Esophagus muscularis mucosa (tissue), 4 donors: ENCODE measurements around the gene SPSB1. TPM values are rescaled to one million over a fixed set of nuclear protein-coding genes. Genes with fewer than 3 reads are reported as not detected.

Experiments
- DNase-seq: peaks from one replicate; pipeline ENCODE4 v3.0.0-alpha.2; 2017; ENCODE audit errors: extremely low spot score
- H3K27ac ChIP-seq, 4 donors: fragments of 200-600 bp; sonication (generic); replicated peaks in 1 of 4; 1 replicate in 3 of 4; 2 replicates in 1 of 4; pipeline ENCODE4 v1.5.1; 2016 to 2019; ENCODE audit warnings: mild to moderate bottlenecking in 1 of 4
- H3K27me3 ChIP-seq, 4 donors: fragments of 200-600 bp; sonication (generic); one replicate each; pipeline versions ENCODE4 v1.5.1 to v1.6.0; 2016 to 2019
- H3K36me3 ChIP-seq, 4 donors: fragments of 200-600 bp; sonication (generic); one replicate each; pipeline ENCODE4 v1.5.1; 2016 to 2019
- H3K4me1 ChIP-seq, 4 donors: fragments of 200-600 bp; sonication (generic); one replicate each; pipeline ENCODE4 v1.5.1; 2016 to 2019
- H3K4me3 ChIP-seq, 4 donors: fragments of 200-600 bp; sonication (generic); 1 replicate in 2 of 4; 2 replicates in 2 of 4; pipeline ENCODE4 v1.5.1; 2016 to 2019; ENCODE audit warnings: mild to moderate bottlenecking in 4 of 4, moderate library complexity in 1 of 4
- H3K9me3 ChIP-seq, 4 donors: fragments of 200-600 bp; sonication (generic); 1 replicate in 3 of 4; 2 replicates in 1 of 4; pipeline ENCODE4 v1.5.1; 2016 to 2019
- EP300 ChIP-seq: sonication (generic); formaldehyde crosslinking; IDR thresholded peaks from one replicate; pipeline ENCODE4 v1.6.1; 2017; ENCODE audit warnings: antibody characterized with exemption
- POLR2A ChIP-seq: fragments of 450-650 bp; IDR thresholded peaks from one replicate; pipeline ENCODE4 v1.6.1; 2017; ENCODE audit warnings: antibody characterized with exemption, moderate library complexity, mild to moderate bottlenecking, low read depth
- POLR2AphosphoS5 ChIP-seq, 2 donors: sonication (generic); formaldehyde crosslinking; IDR thresholded peaks; one replicate each; pipeline ENCODE4 v1.6.1; 2017; ENCODE audit warnings: antibody characterized with exemption in 2 of 2
- WGBS: methylation state at CpG from one replicate; pipeline ENCODE4 v1.1.5; 2018; 5-methylcytosine and 5-hydroxymethylcytosine counted together
- intact Hi-C: fragments of 100-400 bp; cut with DNase I; formaldehyde crosslinking; loops from one replicate; pipeline ENCODE4 v1.15.1; 2023
- total RNA-seq, 4 donors: library from RNA; depleted of rRNA; stranded (reverse); fragments of >200 nt; gene quantifications; one replicate each; pipeline versions ENCODE4 v1.1.0 to v1.2.1, GENCODE V29; 2016
- TF ChIP-seq, protein P1 (sequence below), 3 experiments: fragments of 200-600 bp in 2 of 3; fragments of 450-650 bp in 1 of 3; sonication (generic) in 2 of 3; IDR thresholded peaks; one replicate each; pipeline ENCODE4 v1.5.1; 2017 to 2019; ENCODE audit warnings: antibody characterized with exemption in 3 of 3, mild to moderate bottlenecking in 2 of 3, moderate library complexity in 1 of 3

SPSB1 gene
- total RNA-seq = 100 to 1,000 TPM in 2 of 4 donors, 10 to 100 TPM in 2; 61.0 to 104 (median 97.4) TPM

DNA sequence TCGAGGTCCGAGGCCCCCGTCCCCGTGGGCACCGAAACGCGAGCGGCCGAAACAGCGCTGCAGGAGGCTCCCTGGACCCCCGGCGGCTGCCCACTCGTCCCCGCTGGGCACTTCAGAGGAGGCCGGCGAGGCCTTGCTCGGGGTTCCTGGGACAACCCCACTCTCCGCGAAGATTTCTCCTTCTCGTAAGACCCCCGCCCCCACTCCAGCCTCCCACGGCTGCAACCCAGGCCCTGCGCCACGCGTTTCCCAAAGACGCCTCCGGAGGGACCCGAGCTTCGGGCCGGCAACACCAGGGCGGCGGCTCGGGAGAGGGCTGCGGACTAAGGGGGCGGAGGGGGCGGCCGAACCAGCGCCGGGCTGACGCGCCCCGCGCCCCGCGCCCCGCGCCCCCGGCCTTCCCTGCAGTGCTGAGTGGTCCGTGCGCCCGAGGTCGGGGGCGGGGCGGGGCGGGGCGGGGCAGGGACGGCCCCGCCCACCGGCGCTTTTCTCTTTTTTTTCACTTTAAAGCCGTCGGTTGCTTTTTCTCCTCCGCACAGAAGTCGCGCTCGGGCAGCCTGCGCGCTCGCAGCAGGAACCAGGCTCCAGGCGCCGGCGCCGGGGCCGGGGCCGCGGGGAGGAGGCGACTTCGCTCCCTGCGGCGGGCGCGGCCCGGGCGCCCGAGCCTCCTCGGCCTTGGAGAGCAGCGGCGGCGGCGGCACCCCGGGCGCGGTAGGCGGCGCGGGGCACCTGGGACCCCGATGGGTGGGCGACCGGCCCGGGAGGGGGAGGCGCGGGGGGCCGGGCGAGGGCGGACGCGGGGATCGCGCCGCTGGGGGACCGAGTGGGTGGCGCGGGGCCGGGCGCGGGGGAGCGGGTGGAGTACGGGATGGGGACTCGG lies at the start of gene SPSB1:
Gene SPSB1, plus strand, starts transcription at position 534 of the 880 bp plus-strand sequence. CDS start 62,998 bp downstream, outside the sequence.
- Histone ChIP-seq H3K4me3 (peak within 1 kb of the TSS; percentile 76 to 98 (median 96)), H3K27ac (peak within 1 kb of the TSS; percentile 93 to 99 (median 98)), H3K9me3 (peaks cover 0 to 17% (median 13%) of the 10 kb centered on the region in 4 donors), H3K4me1 (peaks cover 40 to 65% (median 64%) of the 10 kb centered on the region in 4 donors), H3K36me3 (peaks cover 0 to 5% (median 0%) of the 10 kb centered on the region in 4 donors), H3K27me3 (no peaks in the 10 kb centered on the region)
- TF ChIP-seq POLR2AphosphoS5 (IDR thresholded peaks at IDR 0.05) (peak; percentile 56 to 92), EP300 (no peak), POLR2A (peak; percentile 46)
- TF ChIP-seq, protein P1, sequence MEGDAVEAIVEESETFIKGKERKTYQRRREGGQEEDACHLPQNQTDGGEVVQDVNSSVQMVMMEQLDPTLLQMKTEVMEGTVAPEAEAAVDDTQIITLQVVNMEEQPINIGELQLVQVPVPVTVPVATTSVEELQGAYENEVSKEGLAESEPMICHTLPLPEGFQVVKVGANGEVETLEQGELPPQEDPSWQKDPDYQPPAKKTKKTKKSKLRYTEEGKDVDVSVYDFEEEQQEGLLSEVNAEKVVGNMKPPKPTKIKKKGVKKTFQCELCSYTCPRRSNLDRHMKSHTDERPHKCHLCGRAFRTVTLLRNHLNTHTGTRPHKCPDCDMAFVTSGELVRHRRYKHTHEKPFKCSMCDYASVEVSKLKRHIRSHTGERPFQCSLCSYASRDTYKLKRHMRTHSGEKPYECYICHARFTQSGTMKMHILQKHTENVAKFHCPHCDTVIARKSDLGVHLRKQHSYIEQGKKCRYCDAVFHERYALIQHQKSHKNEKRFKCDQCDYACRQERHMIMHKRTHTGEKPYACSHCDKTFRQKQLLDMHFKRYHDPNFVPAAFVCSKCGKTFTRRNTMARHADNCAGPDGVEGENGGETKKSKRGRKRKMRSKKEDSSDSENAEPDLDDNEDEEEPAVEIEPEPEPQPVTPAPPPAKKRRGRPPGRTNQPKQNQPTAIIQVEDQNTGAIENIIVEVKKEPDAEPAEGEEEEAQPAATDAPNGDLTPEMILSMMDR (IDR thresholded peaks at IDR 0.05) = peak in 1 of 3 experiments; percentile 24
- DNase-seq = no peak
- no CpG with 5 or more reads among the region's 119 CpGs for WGBS
- intact Hi-C loops = no loop called here

DNA sequence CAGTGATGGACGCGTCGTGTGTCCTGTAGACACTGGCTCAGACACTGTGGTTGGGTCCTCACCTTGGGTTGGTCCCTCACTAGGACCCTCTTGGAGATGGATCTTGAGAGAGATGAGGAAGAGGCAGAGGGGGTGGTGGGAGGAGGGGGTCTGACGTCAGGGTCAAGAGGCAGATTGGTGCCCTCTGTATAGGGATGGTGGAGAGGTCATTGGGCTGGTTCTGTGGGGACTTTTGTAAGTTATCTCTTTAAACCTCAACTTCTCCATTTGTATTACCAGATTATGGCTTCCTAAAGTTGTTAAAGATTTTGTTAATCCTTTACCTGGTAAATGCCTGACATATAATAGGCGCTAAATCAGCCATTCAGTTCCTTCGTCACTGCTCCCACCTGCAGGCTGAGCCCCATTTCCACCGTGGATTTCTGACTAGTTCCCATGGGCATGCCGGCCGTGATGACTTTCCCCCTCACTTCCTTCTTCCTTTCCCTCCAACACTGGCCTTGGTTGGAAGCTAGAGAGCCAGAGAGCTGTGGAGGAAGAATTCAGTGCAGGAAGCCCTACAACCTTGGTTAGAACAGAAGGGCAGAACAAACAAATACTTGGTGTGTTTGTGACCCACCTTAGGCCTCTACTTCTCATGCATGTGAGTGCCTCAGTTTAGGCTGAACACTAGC lies 49.5 kb upstream of the SPSB1 start:
- H3K9me3 ChIP-seq = no peaks in the 10 kb centered on the region
- H3K4me1 ChIP-seq = peaks cover 70 to 96% (median 78%) of the 10 kb centered on the region in 4 donors
- TF ChIP-seq, protein P1 (IDR thresholded peaks at IDR 0.05) = no peak
- TF ChIP-seq POLR2A (no peak), EP300 (no peak), POLR2AphosphoS5 (IDR thresholded peaks at IDR 0.05) (no peak)
- peaks cover 0 to 33% (median 29%) of the 10 kb centered on the region in 4 donors for H3K36me3 ChIP-seq
- no peak for DNase-seq
- peak overlapping the region; percentile 8 to 17 (median 12) for H3K4me3 ChIP-seq
- intact Hi-C loops = no loop called here
- H3K27me3 ChIP-seq = no peaks in the 10 kb centered on the region
- WGBS = 80% methylated on average over 9 of the region's 9 CpGs
- H3K27ac ChIP-seq = peak overlapping the region; percentile 76 to 84 (median 83)

DNA sequence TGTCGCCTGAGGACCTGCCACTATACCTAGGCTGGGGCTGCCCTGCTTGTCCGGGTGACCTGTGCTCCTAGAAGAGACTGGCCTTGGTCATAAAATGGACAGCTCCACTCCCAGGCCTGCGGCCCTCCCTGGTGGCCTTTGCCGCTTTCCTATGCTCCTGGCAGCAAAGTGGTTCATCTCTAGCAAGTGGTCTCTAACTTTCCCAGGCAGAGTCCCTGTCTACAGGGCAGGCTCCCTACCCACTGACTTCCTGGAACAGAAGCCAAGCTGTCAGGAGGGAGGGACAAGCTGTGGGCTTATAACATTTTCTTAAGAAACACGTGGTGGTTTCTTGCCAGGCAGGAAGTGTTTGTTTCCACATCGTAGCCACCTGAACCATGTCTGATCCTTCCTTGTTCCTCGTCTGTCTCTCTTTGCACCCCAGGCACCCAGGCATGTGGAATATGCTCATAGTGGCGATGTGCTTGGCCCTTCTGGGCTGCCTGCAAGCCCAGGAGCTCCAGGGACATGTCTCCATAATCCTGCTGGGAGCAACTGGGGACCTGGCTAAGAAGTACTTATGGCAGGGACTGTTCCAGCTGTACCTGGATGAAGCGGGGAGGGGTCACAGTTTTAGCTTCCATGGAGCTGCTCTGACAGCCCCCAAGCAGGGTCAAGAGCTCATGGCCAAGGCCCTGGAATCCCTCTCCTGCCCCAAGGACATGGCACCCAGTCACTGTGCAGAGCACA lies 48.0 kb upstream of the SPSB1 start:
- intact Hi-C loops = no loop called here
- TF ChIP-seq, protein P1 (IDR thresholded peaks at IDR 0.05) = no peak
- TF ChIP-seq POLR2AphosphoS5 (IDR thresholded peaks at IDR 0.05) (peak; percentile 19 to 43), POLR2A (no peak), EP300 (no peak)
- Histone ChIP-seq H3K9me3 (no peaks in the 10 kb centered on the region), H3K27ac (peak overlapping the region; percentile 58 to 84 (median 83)), H3K27me3 (no peaks in the 10 kb centered on the region), H3K4me3 (no peak overlapping the region), H3K4me1 (peaks cover 71 to 96% (median 78%) of the 10 kb centered on the region in 4 donors), H3K36me3 (peaks cover 0 to 47% (median 34%) of the 10 kb centered on the region in 4 donors)
- no peak for DNase-seq
- WGBS = 69% methylated on average over 8 of the region's 9 CpGs

DNA sequence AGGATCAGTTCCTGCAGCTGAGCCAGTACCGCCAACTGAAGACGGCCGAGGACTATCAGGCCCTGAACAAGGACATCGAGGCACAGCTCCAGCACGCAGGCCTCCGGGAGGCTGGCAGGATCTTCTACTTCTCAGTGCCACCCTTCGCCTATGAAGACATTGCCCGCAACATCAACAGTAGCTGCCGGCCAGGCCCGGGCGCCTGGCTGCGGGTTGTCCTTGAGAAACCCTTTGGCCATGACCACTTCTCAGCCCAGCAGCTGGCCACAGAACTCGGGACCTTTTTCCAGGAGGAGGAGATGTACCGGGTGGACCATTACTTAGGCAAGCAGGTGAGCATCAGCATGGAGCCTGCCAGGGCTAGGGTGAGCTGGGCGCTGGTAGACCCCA lies 47.5 kb upstream of the SPSB1 start:
- WGBS = 100% methylated on average over 2 of the region's 15 CpGs
- Histone ChIP-seq H3K4me3 (no peak overlapping the region), H3K9me3 (no peaks in the 10 kb centered on the region), H3K27ac (peak overlapping the region in 2 of 4 donors; percentile 84), H3K36me3 (peaks cover 0 to 52% (median 36%) of the 10 kb centered on the region in 4 donors), H3K27me3 (no peaks in the 10 kb centered on the region), H3K4me1 (peaks cover 72 to 96% (median 78%) of the 10 kb centered on the region in 4 donors)
- TF ChIP-seq, protein P1 (IDR thresholded peaks at IDR 0.05) = no peak
- no peak for TF ChIP-seq POLR2AphosphoS5 (IDR thresholded peaks at IDR 0.05)
- TF ChIP-seq POLR2A = no peak
- TF ChIP-seq EP300 = no peak
- no peak for DNase-seq
- intact Hi-C loops = no loop called here
